GM19468 (cell line): ENCODE measurements around the gene ACE2.

ENCODE experiments used
- ATAC-seq: cut with Tn5 transposase; IDR thresholded peaks from one replicate; pipeline ENCODE4 v1.9.1; 2021; ENCODE audit warnings: mild to moderate bottlenecking, moderate library complexity, moderate number of reproducible peaks; ENCODE audit not compliant: unreplicated experiment; ENCODE audit errors: extremely low read depth

Gene ACE2

DNA sequence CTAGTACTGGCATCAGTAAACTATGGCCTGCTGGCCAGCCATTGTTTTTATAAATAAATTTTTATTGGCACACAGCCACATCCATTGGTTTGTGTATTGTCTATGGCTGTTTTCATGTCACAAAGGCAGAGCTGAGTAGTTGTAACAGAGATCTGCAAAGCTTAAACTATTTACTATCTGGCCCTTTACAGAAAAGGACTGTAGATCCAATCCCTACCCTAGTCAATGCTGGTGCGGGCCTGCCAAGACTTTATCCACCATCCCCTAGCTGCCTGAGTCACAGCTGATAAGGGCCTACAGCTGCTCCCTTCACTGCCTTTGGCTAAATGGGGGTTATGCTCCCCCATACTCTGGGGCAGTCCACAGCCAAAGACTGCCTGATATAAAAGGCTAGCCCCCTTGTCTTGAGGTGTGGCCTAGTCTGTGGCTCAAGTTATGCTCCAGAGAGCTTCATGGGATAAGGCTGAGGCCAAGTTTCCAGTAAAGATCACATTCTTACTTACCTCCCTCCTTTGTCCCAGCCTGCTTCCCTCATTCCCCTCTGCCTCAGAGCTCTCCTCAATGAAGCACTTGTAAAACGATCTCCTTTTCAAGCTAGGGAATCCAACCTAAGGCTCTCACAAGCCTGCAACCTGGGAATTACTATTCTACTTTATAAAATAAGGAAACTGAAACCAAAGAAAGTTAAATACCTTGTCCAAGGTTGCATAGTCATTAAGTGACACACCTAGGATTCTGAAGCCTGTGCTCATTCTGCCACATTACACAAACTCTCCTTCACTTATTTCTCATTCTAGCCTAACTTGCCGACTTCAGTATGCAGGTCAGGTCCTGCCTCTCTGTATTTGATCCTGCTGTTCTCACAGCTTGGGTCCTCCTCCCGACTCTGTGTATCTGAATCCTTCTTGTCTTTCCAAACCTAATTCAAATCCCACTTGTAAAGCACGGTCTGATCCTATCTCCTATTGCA lies 20.7 kb downstream of the ACE2 start:
- no peak for ATAC-seq

DNA sequence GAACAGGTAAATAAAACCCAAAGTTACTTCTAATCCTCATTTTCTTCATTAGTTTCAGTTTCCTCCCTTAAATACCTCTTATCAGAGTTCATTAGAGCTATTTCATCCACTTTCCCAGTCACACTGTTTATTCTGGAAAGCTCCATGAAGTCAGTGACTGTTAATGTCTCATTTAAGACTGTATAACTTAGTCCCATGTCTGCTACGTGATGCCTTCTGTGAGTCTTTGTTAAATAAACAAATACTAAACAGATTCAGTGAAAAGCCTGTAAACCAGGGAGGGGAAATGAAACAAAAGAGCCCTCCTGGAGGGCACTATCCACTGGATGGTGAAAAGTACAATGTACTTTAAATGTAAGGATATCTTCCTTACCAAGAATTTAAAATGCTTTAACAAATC lies 24.7 kb downstream of the ACE2 start:
- ATAC-seq: no peak

DNA sequence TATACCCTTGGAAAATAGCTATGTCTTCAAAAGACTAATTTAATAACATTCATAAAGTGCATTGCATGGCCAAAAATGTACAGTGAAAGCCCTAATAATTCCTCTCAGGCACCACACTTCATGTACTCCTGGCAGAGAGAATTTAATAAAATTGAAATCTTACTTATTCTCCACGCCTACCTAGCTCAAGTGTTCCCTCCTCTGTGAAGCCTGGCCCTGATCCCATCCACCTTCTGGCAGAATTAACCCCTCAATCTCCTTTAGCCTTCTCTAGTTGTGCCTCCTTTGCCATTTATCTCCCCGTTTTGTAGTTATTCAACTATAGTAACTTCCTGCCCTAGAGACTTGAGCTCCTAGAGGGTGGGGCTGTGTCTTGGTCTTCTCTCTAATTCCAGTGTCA lies 26.7 kb downstream of the ACE2 start:
- no peak for ATAC-seq

DNA sequence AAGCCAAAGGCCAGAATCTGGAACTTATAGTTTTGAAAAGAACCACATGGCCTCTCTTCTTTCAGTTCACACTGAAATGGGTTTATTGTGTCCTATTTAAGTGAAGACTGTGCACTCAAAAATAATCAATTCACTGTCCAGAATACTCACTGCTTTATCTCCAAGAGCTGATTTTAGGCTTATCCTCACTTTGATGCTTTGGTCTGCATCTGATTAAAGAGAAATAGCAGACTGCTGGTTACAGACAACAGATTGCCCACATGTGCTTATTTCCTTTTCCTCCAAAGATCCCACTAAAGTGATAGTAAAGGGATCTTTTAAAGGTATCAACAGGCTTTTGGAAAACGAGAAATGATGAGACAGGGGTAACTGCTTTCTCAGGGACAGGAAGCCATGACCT lies 30.6 kb downstream of the ACE2 start:
- no peak for ATAC-seq

DNA sequence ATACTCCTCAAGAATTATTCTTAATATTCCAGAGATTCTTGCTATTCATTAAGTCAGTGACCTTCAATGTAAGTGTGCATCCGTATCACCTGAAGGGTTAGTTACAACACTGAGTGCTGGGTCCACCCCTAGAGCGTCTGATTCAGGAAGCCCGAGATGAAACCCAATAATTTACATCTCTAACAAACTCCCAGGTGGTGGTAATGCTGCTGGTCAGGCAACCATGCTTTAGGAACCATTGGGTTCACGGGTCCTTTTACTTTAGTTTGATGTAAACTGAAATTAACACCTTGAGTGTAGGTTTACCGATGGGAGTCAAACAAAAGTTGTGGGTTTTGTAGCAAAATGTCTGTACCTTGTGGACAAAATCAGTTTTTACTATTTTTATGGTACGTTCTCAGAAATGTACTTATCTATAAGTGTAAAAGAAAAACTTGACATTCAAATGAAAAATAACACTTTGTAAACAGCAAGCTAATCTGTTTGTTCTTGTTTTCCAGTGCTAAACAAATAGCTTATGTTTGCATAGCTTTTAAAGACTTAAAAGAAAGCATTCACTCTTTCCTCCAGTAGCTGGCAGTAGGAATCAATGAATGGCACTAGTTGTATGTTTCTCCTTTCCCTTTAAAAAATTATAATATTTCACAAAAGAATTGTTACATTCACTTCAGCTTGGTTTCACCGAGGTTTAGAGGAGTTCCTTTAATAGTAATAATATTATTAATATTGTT lies 32.7 kb downstream of the ACE2 start:
- no peak for ATAC-seq

GRCh38 chrX:15567267-15567666 lies 33.5 kb downstream of the ACE2 start:
- no peak for ATAC-seq

- no peak for ATAC-seq
These were observed 34.5 kb downstream of the ACE2 start for GRCh38 chrX:15566244-15566643.

- ATAC-seq: no peak
These were observed 35.7 kb downstream of the ACE2 start for GRCh38 chrX:15564981-15565579.

DNA sequence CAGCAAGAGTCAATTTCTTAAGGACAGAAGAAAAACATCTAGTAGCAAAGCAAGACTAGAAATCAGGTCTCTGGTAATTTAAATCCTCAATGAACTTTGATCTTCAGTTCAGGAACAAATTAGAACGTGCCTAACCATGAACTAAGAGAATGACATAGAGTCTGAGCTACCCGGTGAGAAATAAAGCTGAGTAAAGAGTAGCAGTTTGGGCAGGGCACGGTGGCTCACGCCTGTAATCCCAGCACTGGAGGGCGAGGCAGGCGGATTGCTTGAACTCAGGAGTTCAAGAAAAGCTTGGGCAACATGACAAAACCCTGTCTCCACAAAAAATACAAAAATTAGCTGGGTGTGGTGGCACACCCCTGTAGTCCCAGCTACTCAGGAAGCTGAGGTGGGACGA lies 37.7 kb downstream of the ACE2 start:
- no peak for ATAC-seq

DNA sequence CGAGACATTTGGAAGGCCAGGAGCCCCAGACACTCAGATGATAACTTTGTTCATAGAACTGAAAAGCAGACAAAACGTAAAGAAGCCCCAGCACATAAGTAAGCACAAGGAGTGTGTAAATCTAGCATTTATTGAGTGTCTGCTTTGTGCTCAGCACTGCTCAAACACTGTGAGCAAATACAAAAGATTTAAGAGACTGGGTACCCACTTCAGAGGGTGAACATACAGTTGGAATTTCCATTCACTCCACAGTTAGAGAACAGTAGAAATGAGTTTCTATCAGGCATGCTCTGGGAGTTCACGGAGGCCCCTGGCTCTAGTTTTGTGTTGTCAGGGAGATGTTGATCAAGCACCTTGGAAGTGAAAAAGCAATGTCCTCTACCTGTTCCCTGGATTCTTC lies 39.8 kb downstream of the ACE2 start:
- no peak for ATAC-seq

- no peak for ATAC-seq
These were observed 41.5 kb downstream of the ACE2 start for GRCh38 chrX:15559227-15559626.

- ATAC-seq: no peak
These were observed 51.4 kb downstream of the ACE2 start for GRCh38 chrX:15549189-15550012.

GRCh38 chrX:15547356-15547755 lies 53.4 kb downstream of the ACE2 start:
- ATAC-seq: no peak

DNA sequence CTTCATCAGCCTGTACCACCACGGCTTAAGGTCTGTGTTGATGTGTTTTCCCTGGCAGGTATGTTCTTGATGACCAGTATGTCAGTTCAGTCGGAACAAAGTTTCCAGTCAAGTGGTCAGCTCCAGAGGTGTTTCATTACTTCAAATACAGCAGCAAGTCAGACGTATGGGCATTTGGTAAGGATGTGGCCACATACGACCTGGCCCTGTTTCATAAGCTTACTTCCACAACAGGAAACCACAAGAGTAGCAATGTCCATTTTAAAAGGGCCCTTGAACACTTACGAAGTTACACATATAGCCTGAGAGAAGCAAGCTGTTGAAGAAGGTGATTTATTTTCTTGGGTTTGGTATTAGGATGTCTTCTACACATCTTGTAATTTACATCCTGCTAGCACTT lies 54.0 kb downstream of the ACE2 start:
- ATAC-seq: no peak

DNA sequence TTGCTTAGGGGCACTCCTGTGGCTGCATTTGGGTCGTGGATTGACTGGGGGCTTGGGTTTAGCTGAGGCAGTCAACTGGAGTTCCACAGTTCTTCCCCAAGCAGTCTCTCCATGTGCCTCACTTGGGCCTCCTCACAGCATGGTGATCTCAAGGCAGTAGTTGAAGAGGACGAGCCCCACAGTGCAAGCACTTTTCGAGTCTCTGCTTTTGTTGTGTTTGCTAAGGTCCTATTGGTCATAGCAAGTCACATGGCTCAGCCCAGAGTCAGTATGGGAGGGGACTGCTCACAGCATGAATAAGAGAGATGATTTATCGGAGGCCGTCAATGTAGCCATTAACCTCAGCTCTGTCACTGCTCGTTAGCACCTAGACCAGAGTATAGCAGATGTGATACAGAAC lies 70.4 kb downstream of the ACE2 start:
- ATAC-seq: no peak

DNA sequence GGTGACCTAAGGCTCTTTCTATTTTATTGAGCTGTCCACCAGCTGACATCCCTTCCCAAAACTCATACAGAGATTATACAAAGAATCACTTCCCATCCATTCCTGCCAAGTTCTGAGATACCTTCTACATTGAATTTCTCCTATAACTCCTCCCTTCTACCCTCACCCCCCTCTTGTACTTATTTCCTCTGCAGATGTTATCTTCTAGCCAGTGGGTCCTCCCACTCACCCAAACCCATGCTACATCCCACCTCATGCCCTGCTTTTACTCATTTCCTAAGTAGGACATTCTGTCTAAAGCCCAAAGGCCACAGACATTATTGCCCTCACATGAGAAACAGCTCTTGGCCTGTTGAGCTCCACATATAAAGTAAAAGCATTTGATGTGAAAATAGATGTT lies 71.6 kb downstream of the ACE2 start:
- no peak for ATAC-seq

DNA sequence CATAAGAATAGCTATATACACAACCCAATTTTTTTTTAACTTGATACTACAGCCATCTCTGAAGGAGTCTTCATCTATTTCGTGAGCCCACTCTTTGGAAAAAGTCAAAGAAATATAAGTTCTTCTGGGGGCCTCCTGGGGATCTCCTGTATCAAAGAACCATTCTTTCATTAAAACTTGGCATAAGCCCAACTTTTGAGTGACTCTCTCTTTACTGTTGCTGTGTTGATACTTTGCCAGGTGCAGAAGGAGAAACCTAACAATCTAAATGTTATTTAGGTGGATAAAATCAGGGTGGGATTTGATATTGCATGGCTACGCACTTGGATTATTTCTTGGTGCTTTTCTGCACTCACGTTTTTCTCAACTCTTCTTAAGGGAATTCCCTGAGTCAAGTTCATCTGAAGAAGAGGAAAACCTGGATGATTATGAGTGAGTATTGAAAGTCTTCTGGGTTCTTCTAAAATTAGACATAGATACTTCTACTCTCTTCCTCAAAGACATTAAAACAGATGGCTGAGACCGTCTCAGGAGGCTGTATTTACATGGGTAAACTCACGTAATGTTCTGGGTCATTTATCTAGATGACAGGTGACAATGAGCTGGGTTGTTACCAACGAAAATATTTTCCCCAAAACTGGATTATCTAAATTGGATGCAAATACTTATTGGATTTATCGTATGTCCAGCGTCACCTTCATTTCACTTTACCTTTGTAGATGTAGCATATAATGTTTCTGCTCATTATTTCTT lies 74.9 kb downstream of the ACE2 start:
- no peak for ATAC-seq

DNA sequence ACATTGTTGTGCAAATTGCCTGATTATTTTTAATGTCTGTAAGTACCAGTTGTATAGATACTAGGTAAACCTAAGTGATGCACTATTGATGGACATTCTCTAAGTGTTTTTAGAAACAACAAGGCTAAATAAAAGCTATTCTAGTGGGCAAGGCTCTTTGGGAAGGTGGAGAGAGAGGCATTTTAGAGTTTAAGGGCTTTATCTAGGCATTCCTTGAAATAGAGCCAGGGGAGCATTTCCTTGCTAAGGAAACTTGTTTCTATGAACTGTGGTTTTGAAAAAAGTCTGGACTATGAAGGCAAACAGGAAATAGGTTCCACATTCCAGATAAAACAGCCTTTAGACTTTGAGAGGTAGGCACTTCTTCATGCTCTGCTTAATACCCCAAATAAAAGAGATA lies 76.3 kb downstream of the ACE2 start:
- no peak for ATAC-seq

DNA sequence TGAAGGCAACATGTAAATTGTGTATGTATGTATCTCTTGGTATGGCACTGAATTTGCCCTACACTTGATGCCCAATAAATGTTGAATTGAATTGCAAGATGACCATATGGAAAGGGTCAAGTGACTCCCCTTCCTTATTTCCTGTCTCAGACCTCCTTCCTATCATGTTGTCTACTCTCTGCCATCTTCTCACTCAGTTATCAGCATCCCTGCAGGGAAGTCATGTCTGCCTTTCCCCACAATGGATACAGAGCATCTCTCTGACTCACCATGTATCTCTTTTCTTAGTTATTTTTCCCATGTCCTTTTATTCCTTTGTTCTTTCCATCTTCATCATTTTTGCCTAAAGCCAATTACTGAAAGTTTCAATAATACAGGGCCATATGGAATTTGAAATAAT lies 77.7 kb downstream of the ACE2 start:
- no peak for ATAC-seq

DNA sequence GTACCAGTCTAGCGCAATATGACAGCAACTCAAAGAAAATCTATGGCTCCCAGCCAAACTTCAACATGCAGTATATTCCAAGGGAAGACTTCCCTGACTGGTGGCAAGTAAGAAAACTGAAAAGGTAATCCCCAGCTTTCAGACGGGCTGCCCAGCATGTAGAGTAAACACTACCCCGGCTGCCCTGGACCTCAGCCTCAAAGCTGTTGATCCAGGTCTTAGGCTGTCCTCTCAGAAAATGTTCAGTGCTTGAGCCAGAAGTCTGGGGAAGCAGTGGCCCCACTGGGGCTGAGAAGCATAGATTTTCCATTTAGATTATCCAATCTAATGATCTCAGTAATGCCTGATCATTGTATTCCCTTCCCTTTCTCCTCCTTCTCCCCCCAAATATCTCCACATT lies 78.3 kb downstream of the ACE2 start:
- no peak for ATAC-seq
